ENCODE measurements around the gene GMPPA. TPM values are rescaled to one million over a fixed set of nuclear protein-coding genes. Genes with fewer than 3 reads are reported as not detected.

The GMPPA gene
- total and polyA plus RNA-seq, 9 of the 15 experiments (the other 6 are each of a cell fraction or from before 2014, with no cell fraction given) = 7.0 to 101 (median 66.7) TPM

DNA sequence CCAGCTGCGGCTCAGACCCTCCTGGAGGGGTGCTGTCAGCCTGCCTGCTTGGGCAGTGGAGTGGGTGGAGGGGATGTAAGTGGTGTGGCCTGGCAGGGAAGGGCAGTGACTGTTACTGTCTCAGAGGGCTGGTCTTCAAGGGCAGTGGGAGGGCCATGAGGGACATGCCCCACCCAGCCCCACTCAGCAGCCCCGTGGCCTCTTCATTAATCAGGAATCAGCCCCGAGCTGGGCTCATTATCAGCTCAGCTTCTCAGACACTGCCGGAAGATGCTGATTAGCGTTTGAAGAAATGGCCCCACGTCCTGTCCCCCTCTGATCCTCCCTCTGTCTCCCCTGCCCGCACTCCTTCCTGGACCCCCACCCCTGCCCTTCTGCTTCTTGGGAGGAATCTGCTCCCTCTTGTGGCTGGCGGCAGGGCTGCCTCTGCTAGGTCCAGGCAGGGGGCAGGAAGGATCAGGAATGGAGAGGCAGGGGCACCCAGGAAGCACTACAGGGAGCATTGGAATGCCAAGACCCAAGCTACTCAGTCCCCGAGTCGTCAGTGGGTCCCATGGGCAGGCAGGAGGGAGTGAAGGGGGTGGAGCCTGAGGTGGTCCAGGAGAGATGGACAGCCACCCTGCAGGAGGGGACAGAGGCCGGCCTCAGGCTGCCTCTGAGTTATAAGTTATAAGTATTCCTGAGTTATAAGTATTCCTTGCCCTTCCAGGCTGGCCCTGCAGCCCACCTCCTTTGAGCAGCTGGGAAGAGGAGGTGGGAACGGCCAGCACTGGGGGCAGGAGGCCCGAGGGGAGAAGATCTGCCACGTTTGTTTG is 22.6 kb downstream of the GMPPA start (continued):
- TF ChIP-seq, protein P1, sequence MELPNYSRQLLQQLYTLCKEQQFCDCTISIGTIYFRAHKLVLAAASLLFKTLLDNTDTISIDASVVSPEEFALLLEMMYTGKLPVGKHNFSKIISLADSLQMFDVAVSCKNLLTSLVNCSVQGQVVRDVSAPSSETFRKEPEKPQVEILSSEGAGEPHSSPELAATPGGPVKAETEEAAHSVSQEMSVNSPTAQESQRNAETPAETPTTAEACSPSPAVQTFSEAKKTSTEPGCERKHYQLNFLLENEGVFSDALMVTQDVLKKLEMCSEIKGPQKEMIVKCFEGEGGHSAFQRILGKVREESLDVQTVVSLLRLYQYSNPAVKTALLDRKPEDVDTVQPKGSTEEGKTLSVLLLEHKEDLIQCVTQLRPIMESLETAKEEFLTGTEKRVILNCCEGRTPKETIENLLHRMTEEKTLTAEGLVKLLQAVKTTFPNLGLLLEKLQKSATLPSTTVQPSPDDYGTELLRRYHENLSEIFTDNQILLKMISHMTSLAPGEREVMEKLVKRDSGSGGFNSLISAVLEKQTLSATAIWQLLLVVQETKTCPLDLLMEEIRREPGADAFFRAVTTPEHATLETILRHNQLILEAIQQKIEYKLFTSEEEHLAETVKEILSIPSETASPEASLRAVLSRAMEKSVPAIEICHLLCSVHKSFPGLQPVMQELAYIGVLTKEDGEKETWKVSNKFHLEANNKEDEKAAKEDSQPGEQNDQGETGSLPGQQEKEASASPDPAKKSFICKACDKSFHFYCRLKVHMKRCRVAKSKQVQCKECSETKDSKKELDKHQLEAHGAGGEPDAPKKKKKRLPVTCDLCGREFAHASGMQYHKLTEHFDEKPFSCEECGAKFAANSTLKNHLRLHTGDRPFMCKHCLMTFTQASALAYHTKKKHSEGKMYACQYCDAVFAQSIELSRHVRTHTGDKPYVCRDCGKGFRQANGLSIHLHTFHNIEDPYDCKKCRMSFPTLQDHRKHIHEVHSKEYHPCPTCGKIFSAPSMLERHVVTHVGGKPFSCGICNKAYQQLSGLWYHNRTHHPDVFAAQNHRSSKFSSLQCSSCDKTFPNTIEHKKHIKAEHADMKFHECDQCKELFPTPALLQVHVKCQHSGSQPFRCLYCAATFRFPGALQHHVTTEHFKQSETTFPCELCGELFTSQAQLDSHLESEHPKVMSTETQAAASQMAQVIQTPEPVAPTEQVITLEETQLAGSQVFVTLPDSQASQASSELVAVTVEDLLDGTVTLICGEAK (IDR thresholded peaks at IDR 0.05) = no peak
- TF ChIP-seq, protein P1 (CRISPR knock-in tag; IDR thresholded peaks at IDR 0.05) = no peak
- TF ChIP-seq CREM (IDR thresholded peaks at IDR 0.05; ENCODE audit: low read depth) = no peak
- peak; percentile 69 for TF ChIP-seq TAL1 (IDR thresholded peaks at IDR 0.05)
- no peak for TF ChIP-seq TEAD1 (CRISPR knock-in tag; IDR thresholded peaks at IDR 0.05)
- TF ChIP-seq, protein P2, sequence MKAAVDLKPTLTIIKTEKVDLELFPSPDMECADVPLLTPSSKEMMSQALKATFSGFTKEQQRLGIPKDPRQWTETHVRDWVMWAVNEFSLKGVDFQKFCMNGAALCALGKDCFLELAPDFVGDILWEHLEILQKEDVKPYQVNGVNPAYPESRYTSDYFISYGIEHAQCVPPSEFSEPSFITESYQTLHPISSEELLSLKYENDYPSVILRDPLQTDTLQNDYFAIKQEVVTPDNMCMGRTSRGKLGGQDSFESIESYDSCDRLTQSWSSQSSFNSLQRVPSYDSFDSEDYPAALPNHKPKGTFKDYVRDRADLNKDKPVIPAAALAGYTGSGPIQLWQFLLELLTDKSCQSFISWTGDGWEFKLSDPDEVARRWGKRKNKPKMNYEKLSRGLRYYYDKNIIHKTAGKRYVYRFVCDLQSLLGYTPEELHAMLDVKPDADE (conservative IDR thresholded peaks at IDR 0.05; ENCODE audit: control insufficient read depth, low read depth, low read length) = no peak
- TF ChIP-seq CHD4 (IDR thresholded peaks at IDR 0.05; ENCODE audit: insufficient read depth, insufficient replicate concordance, low read depth, low read length, poor library complexity, severe bottlenecking) = no peak
- peak; percentile 76 for TF ChIP-seq DACH1 (IDR thresholded peaks at IDR 0.05; ENCODE audit: partially characterized antibody)
- TF ChIP-seq, protein P3, sequence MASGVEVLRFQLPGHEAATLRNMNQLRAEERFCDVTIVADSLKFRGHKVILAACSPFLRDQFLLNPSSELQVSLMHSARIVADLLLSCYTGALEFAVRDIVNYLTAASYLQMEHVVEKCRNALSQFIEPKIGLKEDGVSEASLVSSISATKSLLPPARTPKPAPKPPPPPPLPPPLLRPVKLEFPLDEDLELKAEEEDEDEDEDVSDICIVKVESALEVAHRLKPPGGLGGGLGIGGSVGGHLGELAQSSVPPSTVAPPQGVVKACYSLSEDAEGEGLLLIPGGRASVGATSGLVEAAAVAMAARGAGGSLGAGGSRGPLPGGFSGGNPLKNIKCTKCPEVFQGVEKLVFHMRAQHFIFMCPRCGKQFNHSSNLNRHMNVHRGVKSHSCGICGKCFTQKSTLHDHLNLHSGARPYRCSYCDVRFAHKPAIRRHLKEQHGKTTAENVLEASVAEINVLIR (CRISPR knock-in tag; IDR thresholded peaks at IDR 0.05) = no peak
- TF ChIP-seq TAF9B (IDR thresholded peaks at IDR 0.05; ENCODE audit: partially characterized antibody) = peak; percentile 41
- peak; percentile 43; the same call in 1 of the 2 replicates for TF ChIP-seq PML (IDR thresholded peaks at IDR 0.05; ENCODE audit: low read length)
- TF ChIP-seq TEAD4 (IDR thresholded peaks at IDR 0.05; ENCODE audit: low read length) = peak; percentile 77
- TF ChIP-seq TEAD4 (CRISPR knock-in tag; IDR thresholded peaks at IDR 0.05; ENCODE audit: borderline replicate concordance) = no peak
- no peak for TF ChIP-seq HSF4 (CRISPR knock-in tag; IDR thresholded peaks at IDR 0.05; ENCODE audit: borderline replicate concordance)
- no peak for TF ChIP-seq SUPT5H (IDR thresholded peaks at IDR 0.05)
- peak; percentile 88 for TF ChIP-seq RNF2 (IDR thresholded peaks at IDR 0.05)

All from K562 (cell line).